ENCODE measurements around the gene CAPZB.
"Not testable (repeated sequence)": the region's sequence is repeated elsewhere in the genome, so short reads cannot be mapped to it uniquely, and the experiment has no call there.

The CAPZB gene

DNA sequence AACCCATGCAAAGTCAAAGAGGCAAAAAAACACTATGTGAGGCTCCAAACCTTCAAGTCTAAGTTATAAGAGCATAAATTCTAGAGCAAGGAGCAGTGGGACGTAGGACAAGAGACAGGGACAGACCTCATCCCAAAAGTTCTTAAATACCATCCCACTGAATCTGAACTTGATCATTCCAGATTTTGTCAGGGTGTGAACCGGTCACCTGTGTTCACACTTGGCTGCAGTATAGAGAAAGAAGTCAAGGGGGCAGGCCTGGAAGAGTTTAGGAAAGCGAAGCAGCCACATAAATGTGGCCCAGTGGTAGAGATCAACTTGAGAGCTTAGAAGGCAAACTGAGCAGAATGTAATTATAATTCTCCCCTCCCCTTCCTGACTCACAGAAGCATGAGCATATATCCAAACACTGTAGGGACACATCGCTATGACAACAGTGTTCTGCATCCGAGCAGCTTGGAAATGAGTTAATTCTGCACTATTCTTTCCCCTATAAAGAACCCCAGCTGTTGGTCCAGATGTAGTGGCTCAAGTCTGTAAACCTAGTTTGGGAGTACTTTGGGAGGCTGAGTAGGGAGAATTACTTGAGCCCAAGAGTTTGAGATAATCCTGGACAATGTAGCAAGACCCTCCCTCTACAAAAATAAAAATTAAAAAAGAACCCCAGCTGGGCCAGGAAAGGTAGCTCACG lies 176.1 kb downstream of the CAPZB start:
- no peak for DNase-seq (ENCODE audit: low read depth)

DNA sequence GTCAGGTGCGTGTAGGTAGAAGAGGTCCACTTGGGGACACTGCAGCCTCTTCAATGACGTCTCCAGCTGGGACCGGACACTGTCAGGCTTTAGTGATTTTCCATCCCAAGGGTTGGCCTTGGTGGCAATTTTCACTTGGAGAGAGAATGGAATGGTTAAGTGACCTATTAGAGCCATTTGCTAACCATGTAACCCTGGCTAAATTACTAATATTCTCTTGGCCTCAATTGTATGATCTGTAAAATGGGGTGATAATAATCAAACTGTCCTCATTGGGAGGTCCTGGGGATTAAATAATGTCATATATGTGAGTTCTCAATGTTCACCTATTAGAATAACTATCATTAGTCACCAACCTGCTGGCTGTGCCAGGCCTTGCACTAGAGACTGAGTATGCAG lies 176.8 kb downstream of the CAPZB start:
- DNase-seq (ENCODE audit: low read depth) = no peak

GRCh38 chr1:19307794-19308508 lies 177.4 kb downstream of the CAPZB start:
- DNase-seq (ENCODE audit: low read depth) = no peak

DNA sequence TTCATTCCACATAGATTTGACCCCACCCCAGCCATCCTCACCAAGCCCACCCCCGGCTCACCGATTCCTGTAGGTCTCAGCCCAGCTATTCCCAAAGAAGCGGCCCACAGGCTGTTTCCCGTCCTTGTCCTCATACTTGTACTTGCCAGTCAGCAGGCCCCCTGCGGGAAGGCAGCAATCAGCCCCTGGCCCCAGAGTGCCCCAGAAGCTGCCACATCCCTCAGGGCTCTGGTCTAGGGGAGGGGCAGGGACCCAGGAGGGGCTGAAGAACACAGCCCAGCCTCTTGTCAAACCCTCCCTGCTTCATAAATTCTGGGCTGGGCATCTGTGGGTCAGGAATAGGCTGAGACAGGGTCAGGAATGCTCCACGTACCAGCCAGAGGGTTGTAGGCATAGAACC lies 178.4 kb downstream of the CAPZB start:
- no peak for DNase-seq (ENCODE audit: low read depth)

DNA sequence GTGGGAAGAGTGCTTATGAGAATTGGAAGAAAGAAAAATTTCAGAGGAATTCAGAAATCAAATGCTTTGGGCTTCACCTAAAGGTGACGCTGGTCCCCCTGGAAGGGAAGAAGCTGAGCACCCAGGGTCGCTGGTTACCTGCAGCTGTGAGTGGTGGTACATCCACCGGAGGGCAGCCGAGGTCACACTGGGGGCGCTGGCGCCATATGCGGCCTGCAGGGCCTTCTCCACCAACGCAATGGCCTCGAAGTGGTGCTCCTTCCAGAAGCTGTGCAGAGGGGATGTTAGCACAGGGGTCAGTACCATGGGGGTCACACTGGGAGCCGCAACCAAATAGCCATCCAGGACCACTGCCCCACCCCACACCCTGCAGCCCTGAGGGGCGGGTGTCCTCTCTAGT lies 179.5 kb downstream of the CAPZB start:
- DNase-seq (ENCODE audit: low read depth) = no peak

DNA sequence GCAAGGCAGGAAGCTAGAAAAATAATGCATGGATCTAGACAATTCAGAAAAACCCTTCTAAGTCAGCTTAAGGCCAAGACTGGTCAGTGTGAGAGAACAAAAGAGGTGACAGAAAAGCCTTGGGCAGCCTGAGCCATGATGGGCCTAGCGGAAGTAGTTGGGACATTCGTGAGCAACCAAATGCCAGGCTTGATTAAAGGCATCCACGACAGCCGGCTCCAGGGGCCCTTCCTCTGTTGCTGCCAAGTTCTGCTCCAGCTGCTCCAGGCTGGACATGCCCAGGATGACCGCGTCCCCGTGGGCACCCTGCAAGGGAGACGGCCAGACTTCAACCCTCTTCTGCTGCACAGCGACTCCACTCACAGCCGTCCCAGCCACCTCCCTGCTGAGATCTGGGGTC lies 181.3 kb downstream of the CAPZB start:
- not testable (repeated sequence) for DNase-seq (ENCODE audit: low read depth)

GRCh38 chr1:19300211-19300610 lies 185.1 kb downstream of the CAPZB start:
- DNase-seq (ENCODE audit: low read depth) = no peak

DNA sequence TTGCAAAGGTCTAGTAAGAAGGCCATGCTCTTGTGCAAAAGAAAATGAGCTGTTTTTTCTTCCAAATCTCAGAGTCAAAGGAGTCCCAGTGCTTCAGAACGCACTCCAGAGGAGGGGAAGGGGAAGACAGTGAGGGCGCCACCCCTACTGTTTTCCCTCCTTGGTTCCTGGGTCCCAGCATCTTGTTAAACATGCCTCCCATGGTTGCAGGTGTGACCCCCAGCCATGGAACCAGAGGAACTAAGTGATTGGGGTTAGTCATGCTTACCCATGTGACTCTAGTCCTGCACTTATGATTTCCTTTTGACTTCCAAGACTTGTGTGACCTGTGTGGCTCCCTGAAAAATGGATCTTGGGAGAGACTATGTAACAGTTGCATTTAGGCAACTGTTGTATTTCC lies 190.7 kb downstream of the CAPZB start:
- no peak for DNase-seq (ENCODE audit: low read depth)

- no peak for DNase-seq (ENCODE audit: low read depth)
Measured at GRCh38 chr1:19289244-19289643, 196.1 kb downstream of the CAPZB start.
